Neural crest cell (in vitro differentiated cells): ENCODE data around the gene AGPAT3. TPM values are rescaled to one million over a fixed set of nuclear protein-coding genes. Genes with fewer than 3 reads are reported as not detected.

ENCODE experiments used
- DNase-seq: peaks from one replicate; pipeline ENCODE4 v3.0.0; 2021; ENCODE audit warnings: low read depth, mixed read lengths, low spot score
- H3K27ac Mint-ChIP-seq: one replicate; pipeline ENCODE4 v1.8.0; 2021; ENCODE audit warnings: mild to moderate bottlenecking, mixed read lengths; ENCODE audit not compliant: unreplicated experiment
- H3K27me3 Mint-ChIP-seq: 2 replicates; pipeline ENCODE4 v1.8.0; 2021; ENCODE audit warnings: low read depth, mild to moderate bottlenecking, mixed read lengths
- H3K36me3 Mint-ChIP-seq: 2 replicates; pipeline ENCODE4 v1.8.0; 2021; ENCODE audit warnings: low read depth, mild to moderate bottlenecking, mixed read lengths
- H3K4me1 Mint-ChIP-seq: 2 replicates; pipeline ENCODE4 v1.8.0; 2021; ENCODE audit warnings: mixed read lengths
- H3K4me3 Mint-ChIP-seq: one replicate; pipeline ENCODE4 v1.8.0; 2021; ENCODE audit warnings: mild to moderate bottlenecking, mixed read lengths
- H3K9me3 Mint-ChIP-seq: 2 replicates; pipeline ENCODE4 v1.8.0; 2021; ENCODE audit warnings: mixed read lengths
- CTCF ChIP-seq: fragments of 200-600 bp; sonication (generic); conservative IDR thresholded peaks from 2 replicates; pipeline ENCODE4 v1.5.0; 2021; ENCODE audit warnings: antibody characterized with exemption, mild to moderate bottlenecking
- total RNA-seq: library from RNA; stranded (reverse); gene quantifications from 2 replicates; pipeline ENCODE4 v1.2.1, GENCODE V29; 2021

The AGPAT3 gene
- total RNA-seq, 1 donor from 2014 or later, result 37.3 TPM

GRCh38 chr21:44002511-44002910, 137.5 kb downstream of the AGPAT3 start:
- Mint-ChIP-seq H3K4me3 (no peak overlapping the region), H3K36me3 (no peaks in the 10 kb centered on the region), H3K9me3 (no peaks in the 10 kb centered on the region), H3K27me3 (no peaks in the 10 kb centered on the region), H3K27ac (no peak overlapping the region), H3K4me1 (no peaks in the 10 kb centered on the region)
- TF ChIP-seq CTCF, result no peak
- DNase-seq, result no peak

GRCh38 chr21:44003307-44003966, 138.4 kb downstream of the AGPAT3 start:
- H3K4me3 Mint-ChIP-seq, result no peak overlapping the region
- no peaks in the 10 kb centered on the region for H3K9me3 Mint-ChIP-seq
- no peaks in the 10 kb centered on the region for H3K4me1 Mint-ChIP-seq
- TF ChIP-seq CTCF, result no peak
- no peaks in the 10 kb centered on the region for H3K36me3 Mint-ChIP-seq
- H3K27me3 Mint-ChIP-seq, result no peaks in the 10 kb centered on the region
- no peak for DNase-seq
- H3K27ac Mint-ChIP-seq, result no peak overlapping the region

GRCh38 chr21:44005071-44005470, 140.0 kb downstream of the AGPAT3 start:
- no peak for TF ChIP-seq CTCF
- Mint-ChIP-seq H3K27me3 (no peaks in the 10 kb centered on the region), H3K4me3 (no peak overlapping the region), H3K4me1 (no peaks in the 10 kb centered on the region), H3K9me3 (no peaks in the 10 kb centered on the region), H3K36me3 (no peaks in the 10 kb centered on the region), H3K27ac (no peak overlapping the region)
- DNase-seq, result no peak

- TF ChIP-seq CTCF, result no peak
- Mint-ChIP-seq H3K9me3 (no peaks in the 10 kb centered on the region), H3K4me3 (no peak overlapping the region), H3K36me3 (no peaks in the 10 kb centered on the region), H3K27ac (no peak overlapping the region), H3K4me1 (peaks cover 3% of the 10 kb centered on the region), H3K27me3 (no peaks in the 10 kb centered on the region)
- no peak for DNase-seq
Measured at GRCh38 chr21:44005593-44005992, 140.6 kb downstream of the AGPAT3 start.

- no peaks in the 10 kb centered on the region for H3K27me3 Mint-ChIP-seq
- no peak for DNase-seq
- no peak for TF ChIP-seq CTCF
- H3K36me3 Mint-ChIP-seq, result no peaks in the 10 kb centered on the region
- no peak overlapping the region for H3K4me3 Mint-ChIP-seq
- H3K9me3 Mint-ChIP-seq, result no peaks in the 10 kb centered on the region
- no peak overlapping the region for H3K27ac Mint-ChIP-seq
- H3K4me1 Mint-ChIP-seq, result peaks cover 6% of the 10 kb centered on the region
Measured at GRCh38 chr21:44006017-44006619, 141.1 kb downstream of the AGPAT3 start.
